ENCODE measurements around the gene GLG1.
"Not testable (repeated sequence)": the region's sequence is repeated elsewhere in the genome, so short reads cannot be mapped to it uniquely, and the experiment has no call there.

Gene GLG1

GRCh38 chr16:74409185-74409981 is 197.5 kb downstream of the GLG1 start:
- not testable (repeated sequence) for DNase-seq (ENCODE audit: low read depth in 2 of 2)

- DNase-seq (ENCODE audit: low read depth in 2 of 2): not testable (repeated sequence)
Observed at GRCh38 chr16:74407362-74407705, 199.6 kb downstream of the GLG1 start.

DNA sequence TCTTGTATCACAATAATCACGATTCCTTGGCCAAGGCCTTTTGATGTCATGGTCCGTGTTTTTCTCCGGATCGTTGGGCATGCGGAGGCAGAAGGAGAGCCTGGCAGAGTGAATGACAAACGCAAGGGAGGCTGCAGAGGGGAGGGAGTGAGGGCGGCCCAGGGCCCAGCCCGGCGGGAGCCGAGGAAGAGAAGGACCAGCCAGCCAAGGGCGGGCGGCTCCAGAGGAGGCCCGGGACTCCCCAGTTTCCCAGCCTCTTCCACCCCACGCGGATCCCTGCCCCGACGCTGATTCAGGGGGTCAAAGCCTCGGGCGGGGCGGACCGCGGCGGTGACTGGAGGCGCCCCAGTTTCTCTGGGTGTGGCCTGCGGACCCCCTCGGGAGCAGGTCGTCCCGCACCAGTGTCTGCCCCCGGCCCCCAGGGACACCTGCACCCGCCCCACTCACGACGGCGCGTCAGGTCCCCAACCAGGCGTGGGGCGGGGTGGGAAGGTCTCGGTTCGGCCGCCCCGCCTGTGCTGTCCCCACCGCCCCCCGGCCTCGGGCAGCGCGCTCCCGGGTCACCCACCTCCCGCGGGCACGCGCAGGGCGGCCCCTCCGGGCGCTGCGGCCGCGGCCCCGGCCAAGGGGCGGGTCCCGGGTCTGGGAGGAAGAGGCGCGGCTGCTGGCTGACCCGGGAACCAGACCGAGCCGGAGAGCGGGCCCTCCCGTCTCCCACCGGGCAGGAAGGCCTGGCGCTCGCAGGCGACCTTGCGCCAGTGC is 200.1 kb downstream of the GLG1 start:
- DNase-seq (ENCODE audit: low read depth in 2 of 2): not testable (repeated sequence)

DNA sequence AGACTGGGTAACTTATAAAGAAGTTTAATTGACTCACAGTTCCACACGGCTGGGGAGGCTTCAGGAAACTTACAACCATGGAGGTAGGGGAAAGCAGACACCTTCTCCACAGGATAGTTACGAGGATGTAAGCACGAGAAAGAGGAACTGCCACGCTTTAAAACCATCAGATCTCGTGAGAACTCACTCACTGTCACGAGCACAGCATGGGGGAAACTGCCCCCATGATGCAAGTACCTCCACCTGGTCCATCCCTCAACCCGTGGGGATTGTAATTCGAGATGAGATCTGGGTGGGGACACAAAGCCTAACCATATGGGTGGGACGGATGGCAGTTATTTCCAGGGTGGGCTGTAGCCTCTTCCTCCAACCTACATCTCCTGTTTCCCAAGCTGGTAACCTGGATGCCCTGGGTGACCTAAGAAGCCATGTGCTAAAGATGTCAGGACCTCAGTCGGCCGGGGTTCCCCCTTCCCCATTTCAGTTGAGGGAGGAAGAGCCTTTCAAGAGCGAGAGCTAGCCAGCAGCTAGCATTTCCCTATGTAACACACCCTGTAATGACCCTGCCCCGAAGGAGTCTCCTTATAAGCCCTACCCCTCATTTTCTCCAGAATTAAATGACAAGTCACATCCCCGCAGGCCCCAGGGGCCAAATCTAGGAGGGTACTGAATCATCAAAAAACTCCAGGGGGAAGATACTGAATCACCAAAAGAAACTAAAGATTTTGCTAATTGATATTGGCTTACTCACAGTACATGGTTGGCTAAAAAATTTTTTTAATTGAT is 202.6 kb downstream of the GLG1 start:
- not testable (repeated sequence) for DNase-seq (ENCODE audit: low read depth in 2 of 2)

DNA sequence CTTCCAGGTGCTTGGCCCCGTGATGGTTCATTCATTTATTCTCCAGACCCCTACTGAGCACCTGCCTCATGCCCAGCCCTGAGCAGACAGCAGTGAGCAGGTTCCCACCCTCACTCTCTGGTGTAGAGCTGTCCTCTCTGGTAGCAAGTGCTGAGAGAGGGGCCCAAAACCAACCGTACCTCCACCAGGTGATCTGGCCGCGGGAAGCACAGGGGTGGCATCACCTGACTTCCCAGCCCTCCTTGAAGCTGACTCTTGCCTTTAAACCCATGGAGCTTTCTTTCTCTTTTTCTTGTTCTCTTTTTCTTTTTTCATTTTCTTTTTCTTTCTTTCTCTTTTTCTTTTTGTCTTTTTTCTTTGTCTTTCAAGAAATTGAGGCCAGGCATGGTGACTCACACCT is 206.7 kb downstream of the GLG1 start:
- not testable (repeated sequence) for DNase-seq (ENCODE audit: low read depth in 2 of 2)

- not testable (repeated sequence) for DNase-seq (ENCODE audit: low read depth in 2 of 2)
Observed at GRCh38 chr16:74398212-74398895, 208.6 kb downstream of the GLG1 start.

All from stimulated activated CD4-positive, alpha-beta T cell treated with anti-CD3 and anti-CD28 coated beads, Interleukin-4, amount 100 ng/mL, for 48 hours (primary cell).